ENCODE results near the gene BIRC7. TPM values are rescaled to one million over a fixed set of nuclear protein-coding genes. Genes with fewer than 3 reads are reported as not detected.

The BIRC7 gene
- total RNA-seq, 1 experiment from 2014 or later = 0.17 TPM

GRCh38 chr20:63222541-63222940 lies 13.2 kb upstream of the BIRC7 start:
- ChIA-PET CTCF (interaction anchor here (1.0 to 4.8 kb wide), 32 partner anchors 8 to 616 kb away, joined by 3 to 173 read pairs (median 8); partner anchors contain the start of genes ARFGAP1, BIRC7, CHRNA4 and COL20A1), POLR2A (interaction anchor here (1.9 kb wide), 1 partner anchor 30 kb away, joined by 4 read pairs; no protein-coding TSS in a partner anchor)
- ATAC-seq (no peak), DNase-seq (ENCODE audit: low spot score) (no peak)
- Mint-ChIP-seq H3K4me3 (no peak overlapping the region), H3K27me3 (ENCODE audit: low read depth) (peaks cover 4% of the 10 kb centered on the region; the same call in 1 of the 2 replicates), H3K4me1 (no peaks in the 10 kb centered on the region; the same call in 1 of the 2 replicates), H3K36me3 (no peaks in the 10 kb centered on the region), H3K9me3 (no peaks in the 10 kb centered on the region), H3K27ac (no peak overlapping the region)
- TF ChIP-seq FOXP4 (CRISPR knock-in tag; IDR thresholded peaks at IDR 0.05) (no peak), CREB1 (CRISPR knock-in tag; IDR thresholded peaks at IDR 0.05) (no peak), ARID4B (CRISPR knock-in tag; IDR thresholded peaks at IDR 0.05; ENCODE audit: borderline replicate concordance) (no peak), NFE2L1 (CRISPR knock-in tag; IDR thresholded peaks at IDR 0.05) (no peak), E2F1 (CRISPR knock-in tag; IDR thresholded peaks at IDR 0.05) (no peak), ATF2 (CRISPR knock-in tag; IDR thresholded peaks at IDR 0.05; ENCODE audit: borderline replicate concordance, low read depth) (no peak)

GRCh38 chr20:63223121-63223825 lies 12.4 kb upstream of the BIRC7 start:
- peak; percentile 81 for TF ChIP-seq CTCF (IDR thresholded peaks at IDR 0.05)
- 0 out of 2 replicates have a peak, but pooled peaks have one; percentile 10 for TF ChIP-seq USF2 (CRISPR knock-in tag; IDR thresholded peaks at IDR 0.05)
- TF ChIP-seq JAZF1 (CRISPR knock-in tag; IDR thresholded peaks at IDR 0.05) = no peak
- peak; percentile 65 for TF ChIP-seq ZNF423 (CRISPR knock-in tag; IDR thresholded peaks at IDR 0.05)
- H3K4me1 Mint-ChIP-seq = no peaks in the 10 kb centered on the region; the same call in 1 of the 2 replicates
- no peak overlapping the region for H3K4me3 Mint-ChIP-seq
- ChIA-PET CTCF (interaction anchor here (0.5 to 4.8 kb wide), 81 partner anchors 8 to 671 kb away, joined by 3 to 173 read pairs (median 5); partner anchors contain the start of genes ARFGAP1, BIRC7, CHRNA4 and COL20A1), POLR2A (interaction anchor here (0.7 to 1.9 kb wide), 2 partner anchors 8 to 30 kb away, joined by 3 to 4 read pairs; no protein-coding TSS in a partner anchor)
- H3K9me3 Mint-ChIP-seq = no peaks in the 10 kb centered on the region
- H3K36me3 Mint-ChIP-seq = no peaks in the 10 kb centered on the region
- peak; percentile 71 for ATAC-seq
- peak; percentile 81 for DNase-seq (ENCODE audit: low spot score)
- no peak overlapping the region for H3K27ac Mint-ChIP-seq
- H3K27me3 Mint-ChIP-seq (ENCODE audit: low read depth) = peaks cover 4% of the 10 kb centered on the region; the same call in 1 of the 2 replicates

Measured in WTC11 (cell line).